ENCODE data around the gene GRIN2A.
A peak's percentile ranks its signal among the peaks of the same experiment; 100 is the strongest.

GRIN2A gene

DNA sequence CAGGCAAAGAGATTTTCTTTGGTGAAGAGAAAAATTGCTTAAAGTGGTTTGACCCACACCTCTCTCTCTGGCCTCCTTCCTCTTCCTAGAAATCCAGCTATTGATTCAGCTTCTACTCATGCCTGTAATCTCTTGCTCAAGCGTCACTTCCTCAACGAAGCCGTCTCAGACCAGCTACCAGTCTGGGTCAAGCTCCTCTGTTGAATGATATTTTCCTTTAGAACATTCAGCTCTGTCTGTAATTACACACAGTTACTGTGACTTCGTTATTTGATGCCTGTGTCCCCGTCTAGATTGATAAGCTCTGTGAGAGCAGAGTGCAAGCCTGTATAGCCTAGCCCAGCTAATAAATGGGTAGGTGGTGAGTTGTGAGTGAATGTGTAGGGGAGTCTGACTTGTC, 168.5 kb downstream of the GRIN2A start:
- no peak for DNase-seq
- in situ Hi-C loops (cut with HindIII; ENCODE audit: low pct_ligation_motif_present, low pct_unique_long_range_greater_than_20kb, low sequenced_read_pairs), result no loop called here

DNA sequence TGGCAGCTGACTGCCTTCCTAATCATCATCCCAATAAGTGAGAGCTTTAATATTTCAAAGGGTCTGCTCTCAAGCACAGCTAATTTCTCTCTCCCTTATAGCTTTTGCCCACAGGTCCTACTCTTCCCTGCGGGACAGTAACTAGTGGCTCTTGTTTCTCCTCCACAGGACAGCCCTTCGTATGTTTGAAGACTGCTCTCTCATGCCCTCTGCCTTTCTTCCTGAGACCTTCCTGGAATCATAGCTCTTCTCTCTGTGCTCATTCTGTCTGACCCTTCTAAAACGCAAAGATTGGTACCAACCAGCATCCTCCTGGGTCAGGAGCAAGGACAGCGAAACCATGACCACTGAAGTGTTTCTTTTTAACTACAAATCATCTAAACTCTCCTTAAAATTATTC, 168.9 kb downstream of the GRIN2A start:
- in situ Hi-C loops (cut with HindIII; ENCODE audit: low pct_ligation_motif_present, low pct_unique_long_range_greater_than_20kb, low sequenced_read_pairs), result no loop called here
- DNase-seq, result peak; percentile 8

GRCh38 chr16:10009684-10010083, 172.5 kb downstream of the GRIN2A start:
- in situ Hi-C loops (cut with HindIII; ENCODE audit: low pct_ligation_motif_present, low pct_unique_long_range_greater_than_20kb, low sequenced_read_pairs), result no loop called here
- no peak for DNase-seq

DNA sequence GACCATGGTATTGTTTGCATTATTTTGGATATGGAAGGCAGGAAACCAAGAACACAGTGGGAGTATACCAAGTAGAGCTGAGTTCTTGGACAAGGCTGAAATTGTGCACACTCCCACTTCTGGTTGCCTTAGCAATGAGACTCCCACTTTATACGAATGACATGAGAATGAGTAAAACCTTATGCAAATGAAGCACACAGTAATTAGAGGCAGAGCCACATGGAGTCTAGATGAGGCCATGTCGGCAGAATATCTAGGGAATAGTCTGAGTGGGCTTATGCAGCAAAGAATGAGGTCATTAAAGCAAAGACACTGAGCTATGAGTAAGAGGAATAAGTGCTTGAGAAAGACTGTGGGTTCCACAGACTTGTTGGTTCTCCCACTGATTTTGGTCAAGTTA, 178.7 kb downstream of the GRIN2A start:
- in situ Hi-C loops (cut with HindIII; ENCODE audit: low pct_ligation_motif_present, low pct_unique_long_range_greater_than_20kb, low sequenced_read_pairs), result no loop called here

DNA sequence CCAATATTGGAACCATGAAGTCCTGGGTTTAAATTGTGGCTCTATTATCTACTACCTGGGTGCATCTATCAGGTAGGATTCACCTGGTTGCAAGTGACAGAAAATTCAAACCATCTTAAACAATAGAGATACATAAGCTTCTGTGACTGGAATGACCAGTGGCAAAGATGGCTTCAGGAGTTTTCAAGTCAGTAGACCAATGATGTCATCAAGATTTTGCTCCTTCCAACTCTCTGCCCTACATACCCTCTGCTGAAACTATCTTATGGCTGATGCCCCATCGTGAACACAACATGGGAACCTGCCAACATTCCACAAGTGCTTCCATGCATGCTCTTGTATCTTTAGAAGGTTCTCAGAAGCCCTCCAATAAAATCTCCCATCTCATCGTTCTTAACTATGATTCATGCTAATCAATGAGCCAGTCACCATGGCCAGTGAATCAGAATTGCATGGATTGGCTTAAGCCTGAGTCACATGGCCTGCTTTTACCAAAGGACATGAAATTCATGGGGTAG, 180.9 kb downstream of the GRIN2A start:
- in situ Hi-C loops (cut with HindIII; ENCODE audit: low pct_ligation_motif_present, low pct_unique_long_range_greater_than_20kb, low sequenced_read_pairs), result no loop called here
- peak; percentile 50 for DNase-seq

More for the DNA sequence above, 178.7 kb downstream of the GRIN2A start:
- DNase-seq, result no peak

DNA sequence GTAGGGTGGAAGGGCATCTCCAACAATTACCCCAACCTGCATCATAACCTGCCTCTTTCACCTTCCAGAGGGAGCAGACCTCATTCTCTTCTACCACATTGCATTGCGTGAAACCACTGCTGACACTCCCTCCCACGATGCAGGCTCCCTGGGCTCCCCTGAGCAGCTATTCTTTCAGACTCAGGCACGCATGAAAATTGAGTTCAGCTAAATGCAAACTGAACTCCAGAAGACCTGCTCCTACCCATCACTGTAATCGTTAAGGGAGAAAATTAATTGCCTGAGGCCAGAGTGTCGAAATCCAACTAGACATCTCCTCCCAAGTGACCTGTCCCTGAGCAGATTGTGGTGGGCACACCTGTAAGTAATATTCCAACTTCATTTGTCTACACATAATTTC, 186.0 kb downstream of the GRIN2A start:
- in situ Hi-C loops (cut with HindIII; ENCODE audit: low pct_ligation_motif_present, low pct_unique_long_range_greater_than_20kb, low sequenced_read_pairs), result no loop called here
- no peak for DNase-seq

- in situ Hi-C loops (cut with HindIII; ENCODE audit: low pct_ligation_motif_present, low pct_unique_long_range_greater_than_20kb, low sequenced_read_pairs), result no loop called here
- no peak for DNase-seq
These were observed 189.8 kb downstream of the GRIN2A start for GRCh38 chr16:9992441-9992840.

DNA sequence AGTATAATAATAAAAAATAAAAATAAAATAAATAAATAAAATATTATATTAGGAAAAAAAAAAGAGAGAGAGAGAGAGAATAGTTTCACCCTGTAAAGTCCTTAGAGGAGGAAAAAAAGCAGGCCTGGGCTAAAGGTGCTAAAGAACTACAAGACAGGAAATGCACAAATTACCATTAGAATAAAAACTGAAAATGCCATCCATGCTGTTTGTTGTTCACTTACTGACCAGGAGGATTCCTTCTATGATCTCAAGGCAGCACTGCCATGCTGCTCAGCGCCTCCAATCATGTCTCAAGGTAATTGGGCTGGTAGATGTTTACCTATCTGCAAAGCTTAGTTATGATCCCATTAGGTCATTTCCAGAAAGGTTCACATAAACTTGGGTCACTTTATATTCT, 201.2 kb downstream of the GRIN2A start:
- no peak for DNase-seq
- in situ Hi-C loops (cut with HindIII; ENCODE audit: low pct_ligation_motif_present, low pct_unique_long_range_greater_than_20kb, low sequenced_read_pairs), result no loop called here

DNA sequence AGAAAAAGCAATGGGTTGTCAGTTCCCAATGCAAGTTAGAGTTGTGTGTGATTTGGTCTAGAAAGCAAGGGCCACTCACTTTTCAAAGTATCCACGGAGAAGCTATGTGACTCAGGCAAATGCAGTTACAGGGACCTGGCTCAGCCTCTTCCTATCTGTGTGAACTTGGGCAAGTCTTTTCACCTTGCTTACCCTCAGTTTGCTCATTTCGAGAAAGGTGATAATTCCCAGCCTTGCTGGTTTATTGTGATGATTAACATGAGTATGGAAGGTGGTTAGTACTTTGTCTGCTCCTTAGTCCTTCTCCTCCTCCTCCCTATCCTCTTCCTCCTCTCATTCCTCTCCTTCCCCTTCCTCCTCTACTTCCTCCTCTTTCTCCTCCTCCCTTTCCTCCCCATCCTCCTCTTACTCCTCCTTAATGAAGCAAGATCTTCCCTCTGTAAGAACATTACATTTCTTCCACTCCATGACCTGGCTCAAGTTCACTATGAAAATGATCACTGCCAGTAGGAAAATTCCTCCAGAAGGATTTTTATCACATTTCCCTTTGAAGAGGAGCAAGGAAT, 204.0 kb downstream of the GRIN2A start:
- in situ Hi-C loops (cut with HindIII; ENCODE audit: low pct_ligation_motif_present, low pct_unique_long_range_greater_than_20kb, low sequenced_read_pairs), result no loop called here
- DNase-seq, result no peak

- no peak for DNase-seq
- in situ Hi-C loops (cut with HindIII; ENCODE audit: low pct_ligation_motif_present, low pct_unique_long_range_greater_than_20kb, low sequenced_read_pairs), result no loop called here
These were observed 204.8 kb downstream of the GRIN2A start for GRCh38 chr16:9977333-9977897.

DNA sequence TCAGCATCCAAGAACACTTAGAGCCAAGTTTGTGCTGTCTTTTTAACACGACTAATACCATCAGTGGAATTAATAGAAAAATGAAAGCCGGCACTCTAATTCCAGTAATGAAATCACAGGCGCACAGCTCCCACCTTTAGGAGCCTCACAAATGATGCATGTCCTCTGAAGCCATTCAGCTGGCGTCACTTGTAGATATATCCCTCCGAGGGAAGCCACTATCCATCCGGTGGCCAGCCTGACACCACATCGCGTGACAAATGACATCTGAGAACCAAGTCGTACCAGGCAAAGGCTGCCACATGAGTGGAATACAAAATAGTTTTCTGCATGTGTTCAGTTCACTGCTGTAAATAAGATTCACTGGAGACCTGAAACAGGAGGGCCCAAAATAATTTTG, 205.6 kb downstream of the GRIN2A start:
- in situ Hi-C loops (cut with HindIII; ENCODE audit: low pct_ligation_motif_present, low pct_unique_long_range_greater_than_20kb, low sequenced_read_pairs), result no loop called here
- no peak for DNase-seq

DNA sequence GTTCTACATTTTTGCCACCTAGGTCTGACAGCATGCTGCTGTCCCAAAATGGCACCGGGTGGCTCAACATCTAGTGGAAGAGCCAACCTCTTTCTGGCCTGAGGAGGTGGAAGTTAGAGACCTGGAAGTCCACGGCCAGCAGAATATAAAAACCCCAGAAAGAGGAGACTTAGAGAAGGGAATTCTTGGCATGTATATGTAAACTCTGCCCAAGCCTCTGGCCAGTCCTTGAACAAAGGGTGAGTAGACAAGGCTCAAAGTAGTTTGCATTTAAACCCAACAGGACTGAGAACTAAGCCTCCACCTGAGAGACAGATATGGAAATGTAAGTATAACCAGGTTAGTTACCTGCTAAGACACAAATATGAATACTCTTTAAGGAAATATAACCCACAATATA, 210.3 kb downstream of the GRIN2A start:
- in situ Hi-C loops (cut with HindIII; ENCODE audit: low pct_ligation_motif_present, low pct_unique_long_range_greater_than_20kb, low sequenced_read_pairs), result no loop called here
- DNase-seq, result no peak

DNA sequence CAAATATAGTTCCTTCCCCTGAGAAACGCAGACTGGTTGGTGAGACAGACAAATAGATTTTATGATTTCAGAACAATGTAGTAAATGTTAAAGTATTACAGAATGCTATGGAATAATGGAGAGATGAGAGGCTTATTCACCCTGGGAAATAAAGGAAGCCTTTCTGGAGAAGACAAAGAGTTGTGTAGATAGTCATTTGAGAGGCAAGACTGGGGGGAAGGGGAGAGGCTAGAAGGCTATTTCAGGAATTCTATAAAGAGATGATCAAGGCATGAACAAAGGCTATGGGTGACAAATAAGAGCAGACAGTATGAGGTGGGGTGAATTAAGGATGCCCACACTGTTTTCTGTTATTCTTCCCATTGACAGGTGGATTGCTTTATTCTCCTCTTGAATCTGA, 211.4 kb downstream of the GRIN2A start:
- DNase-seq, result no peak
- in situ Hi-C loops (cut with HindIII; ENCODE audit: low pct_ligation_motif_present, low pct_unique_long_range_greater_than_20kb, low sequenced_read_pairs), result no loop called here

GRCh38 chr16:9970244-9970643, 212.0 kb downstream of the GRIN2A start:
- in situ Hi-C loops (cut with HindIII; ENCODE audit: low pct_ligation_motif_present, low pct_unique_long_range_greater_than_20kb, low sequenced_read_pairs), result no loop called here
- DNase-seq, result no peak

- in situ Hi-C loops (cut with HindIII; ENCODE audit: low pct_ligation_motif_present, low pct_unique_long_range_greater_than_20kb, low sequenced_read_pairs), result no loop called here
- DNase-seq, result no peak
These were observed 212.6 kb downstream of the GRIN2A start for GRCh38 chr16:9969580-9969979.

GRCh38 chr16:9966569-9967157, 215.6 kb downstream of the GRIN2A start:
- in situ Hi-C loops (cut with HindIII; ENCODE audit: low pct_ligation_motif_present, low pct_unique_long_range_greater_than_20kb, low sequenced_read_pairs), result no loop called here
- peak; percentile 96 for DNase-seq

GRCh38 chr16:9965079-9965478, 217.1 kb downstream of the GRIN2A start:
- in situ Hi-C loops (cut with HindIII; ENCODE audit: low pct_ligation_motif_present, low pct_unique_long_range_greater_than_20kb, low sequenced_read_pairs), result no loop called here
- DNase-seq, result peak; percentile 96

DNA sequence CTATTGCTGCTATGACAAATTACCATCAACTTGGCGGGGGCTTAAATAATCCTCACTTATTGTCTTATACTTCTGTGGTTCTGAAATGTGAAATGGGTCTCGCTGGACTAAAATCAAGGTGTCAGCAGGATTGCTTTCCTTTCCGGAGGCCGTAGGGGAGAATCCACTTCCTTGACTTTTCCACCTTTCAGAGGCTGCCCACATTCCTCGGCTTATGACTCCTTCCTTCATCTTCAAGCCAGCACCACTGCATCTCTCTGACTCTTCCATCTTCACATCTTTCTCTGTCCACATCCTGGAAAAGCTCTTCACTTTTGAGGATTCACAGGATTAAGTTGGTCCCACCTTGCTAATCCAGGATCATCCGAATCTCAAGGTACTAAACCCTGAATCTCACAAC, 217.8 kb downstream of the GRIN2A start:
- in situ Hi-C loops (cut with HindIII; ENCODE audit: low pct_ligation_motif_present, low pct_unique_long_range_greater_than_20kb, low sequenced_read_pairs), result no loop called here
- peak; percentile 32 for DNase-seq

DNA sequence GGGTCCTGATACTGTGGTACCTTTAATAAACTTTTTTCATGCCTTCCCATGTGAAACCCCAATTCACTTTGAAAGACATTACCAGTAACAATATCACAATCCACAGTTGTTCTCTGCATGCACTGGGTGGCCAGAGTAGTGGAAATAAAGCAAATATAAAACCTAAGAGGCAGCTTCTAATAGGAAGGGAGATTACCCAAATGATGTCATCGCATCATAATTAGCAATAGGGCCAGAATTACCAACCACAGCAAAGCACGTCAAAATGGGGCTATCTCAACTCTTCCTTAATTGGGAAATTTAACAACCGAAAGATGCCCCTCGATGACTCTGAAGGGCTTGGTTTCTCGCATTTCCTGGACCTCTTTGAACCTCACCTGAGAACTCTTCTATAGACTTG, 224.8 kb downstream of the GRIN2A start:
- in situ Hi-C loops (cut with HindIII; ENCODE audit: low pct_ligation_motif_present, low pct_unique_long_range_greater_than_20kb, low sequenced_read_pairs), result no loop called here

DNA sequence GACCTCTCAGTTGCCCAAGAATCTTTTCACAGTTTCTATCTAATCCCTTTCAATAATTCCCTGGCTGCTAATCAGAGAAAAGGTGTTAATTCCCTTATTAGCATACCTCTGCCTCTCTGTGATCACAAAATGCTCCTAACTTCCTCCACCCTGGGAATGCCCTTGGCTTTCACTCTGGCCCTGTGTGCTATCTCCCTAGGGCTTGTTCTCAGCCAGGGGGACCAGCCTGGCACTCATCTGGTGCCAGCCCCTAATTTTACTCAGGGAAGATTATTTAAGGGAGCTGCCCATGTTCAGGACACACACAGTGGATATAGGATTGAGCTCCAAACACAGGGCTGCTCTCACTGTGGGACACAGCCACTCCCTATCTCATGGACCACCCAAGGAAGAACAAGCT, 225.2 kb downstream of the GRIN2A start:
- no peak for DNase-seq
- in situ Hi-C loops (cut with HindIII; ENCODE audit: low pct_ligation_motif_present, low pct_unique_long_range_greater_than_20kb, low sequenced_read_pairs), result no loop called here

More for the DNA sequence above, 224.8 kb downstream of the GRIN2A start:
- DNase-seq, result no peak
